K562 (cell line): ENCODE results near the gene ZNF791. TPM values are rescaled to one million over a fixed set of nuclear protein-coding genes. Genes with fewer than 3 reads are reported as not detected.

Source experiments
- AFF4 ChIP-seq: sonication (generic); formaldehyde crosslinking; IDR thresholded peaks from 2 replicates; pipeline ENCODE4 v1.8.0; 2023; ENCODE audit warnings: mild to moderate bottlenecking, missing genetic modification reagents
- ARID1B ChIP-seq: fragments of 450-650 bp; IDR thresholded peaks from 2 replicates; pipeline ENCODE4 v1.6.1; 2016; ENCODE audit warnings: antibody characterized with exemption, mild to moderate bottlenecking, inconsistent platforms
- EGR1 ChIP-seq: fragments of 450-650 bp; conservative IDR thresholded peaks from 2 replicates; pipeline ENCODE4 v1.6.1; 2017; ENCODE audit warnings: mild to moderate bottlenecking
- ETV1 ChIP-seq: fragments of 450-650 bp; conservative IDR thresholded peaks from 2 replicates; pipeline ENCODE4 v1.6.1; 2016; ENCODE audit warnings: missing genetic modification characterization, control low read depth, low read depth, missing compliant biosample characterization
- KLF6 ChIP-seq: fragments of 250-450 bp; sonication (Bioruptor Pico); IDR thresholded peaks from 2 replicates; pipeline ENCODE4 v1.4.0; 2020; ENCODE audit warnings: mild to moderate bottlenecking, moderate library complexity, borderline replicate concordance
- MIER1 ChIP-seq: fragments of 450-650 bp; IDR thresholded peaks from 2 replicates; pipeline ENCODE4 v1.6.1; 2016; ENCODE audit warnings: antibody characterized with exemption, mild to moderate bottlenecking, low read depth
- SPI1 ChIP-seq: IDR thresholded peaks from 2 replicates; pipeline ENCODE4 v1.6.1; 2011; ENCODE audit warnings: low read depth, low read length, control low read depth, borderline replicate concordance
- VEZF1 ChIP-seq: fragments of 200-800 bp; sonication (Bioruptor generic); IDR thresholded peaks from 2 replicates; pipeline ENCODE4 v1.6.1; 2017; ENCODE audit warnings: missing genetic modification characterization, missing compliant biosample characterization
- ZNF263 ChIP-seq: sonication (generic); formaldehyde crosslinking; IDR thresholded peaks from 2 replicates; pipeline ENCODE4 v1.8.0; 2022; ENCODE audit warnings: mild to moderate bottlenecking, missing genetic modification reagents, borderline replicate concordance
- polyA plus RNA-seq, 8 experiments: library from polyadenylated mRNA; depleted of rRNA in 4 of 8; stranded (reverse) in 5 of 8; unstranded in 3 of 8; fragments of >200 nt; fragmentation: Nextera tagmentation in 2 of 8; fragmentation: Illumina TruSeq in 1 of 8; extraction: Ambion mirVana in 2 of 8; extraction: Trizol in 1 of 8; gene quantifications; 2 replicates each; pipeline versions ENCODE4 v1.2.1 to v1.2.3, GENCODE V29; 2011 to 2014; ENCODE audit warnings: inconsistent platforms in 1 of 8, missing spikeins in 1 of 8
- total RNA-seq, 7 experiments: library from RNA; depleted of rRNA in 6 of 7; stranded (reverse); fragments of >200 nt in 6 of 7; fragmentation: Illumina TruSeq in 2 of 7; extraction: Trizol in 2 of 7; gene quantifications; 2 replicates each; pipeline versions ENCODE4 v1.2.1 to v1.2.3, GENCODE V29; 2011 to 2021; ENCODE audit warnings: low replicate concordance in 1 of 7
- TF ChIP-seq, protein P1 (sequence below): sonication (generic); formaldehyde crosslinking; IDR thresholded peaks from 2 replicates; pipeline ENCODE4 v1.8.1; 2023; ENCODE audit warnings: mild to moderate bottlenecking, missing genetic modification reagents

The ZNF791 gene
- total and polyA plus RNA-seq, 9 of the 15 experiments (the other 6 are each of a cell fraction or from before 2014, with no cell fraction given) = 7.8 to 22.7 (median 13.1) TPM

DNA sequence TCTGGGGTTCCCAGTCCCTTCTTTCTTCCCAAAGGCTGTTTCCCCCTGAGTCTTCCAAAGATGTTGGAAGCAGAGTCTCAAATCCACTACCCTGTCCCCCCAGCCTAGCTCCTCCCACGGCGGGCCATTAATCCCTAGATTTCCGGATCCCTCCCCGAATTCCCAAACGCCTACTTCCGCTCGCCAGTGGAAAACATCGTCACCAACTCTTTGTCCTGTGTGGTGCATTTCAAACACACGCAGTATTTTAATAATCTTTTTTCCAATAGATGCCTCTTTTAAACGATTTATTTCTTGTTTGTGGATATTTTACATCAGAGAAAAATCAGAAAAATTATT lies 610 bp downstream of the ZNF791 start (continued):
- peak; percentile 37; the same call in 1 of the 2 replicates for TF ChIP-seq EGR1
- no peak for TF ChIP-seq ARID1B
- TF ChIP-seq ETV1 (tag) = peak; percentile 48; the same call in 1 of the 2 replicates
- no peak for TF ChIP-seq KLF6
- TF ChIP-seq VEZF1 (CRISPR knock-in tag) = peak; percentile 28
- TF ChIP-seq AFF4 = 0 out of 2 replicates have a peak, but pooled peaks have one; percentile 26
- TF ChIP-seq ZNF263 (CRISPR knock-in tag) = 0 out of 2 replicates have a peak, but pooled peaks have one; percentile 16
- TF ChIP-seq SPI1 = peak; percentile 48; the same call in 1 of the 2 replicates
- no peak for TF ChIP-seq MIER1
- TF ChIP-seq, protein P1, sequence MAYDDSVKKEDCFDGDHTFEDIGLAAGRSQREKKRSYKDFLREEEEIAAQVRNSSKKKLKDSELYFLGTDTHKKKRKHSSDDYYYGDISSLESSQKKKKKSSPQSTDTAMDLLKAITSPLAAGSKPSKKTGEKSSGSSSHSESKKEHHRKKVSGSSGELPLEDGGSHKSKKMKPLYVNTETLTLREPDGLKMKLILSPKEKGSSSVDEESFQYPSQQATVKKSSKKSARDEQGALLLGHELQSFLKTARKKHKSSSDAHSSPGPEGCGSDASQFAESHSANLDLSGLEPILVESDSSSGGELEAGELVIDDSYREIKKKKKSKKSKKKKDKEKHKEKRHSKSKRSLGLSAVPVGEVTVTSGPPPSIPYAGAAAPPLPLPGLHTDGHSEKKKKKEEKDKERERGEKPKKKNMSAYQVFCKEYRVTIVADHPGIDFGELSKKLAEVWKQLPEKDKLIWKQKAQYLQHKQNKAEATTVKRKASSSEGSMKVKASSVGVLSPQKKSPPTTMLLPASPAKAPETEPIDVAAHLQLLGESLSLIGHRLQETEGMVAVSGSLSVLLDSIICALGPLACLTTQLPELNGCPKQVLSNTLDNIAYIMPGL (CRISPR knock-in tag) = 0 out of 2 replicates have a peak, but pooled peaks have one; percentile 5
